MCF 10A (cell line): Measurements from ENCODE around the gene IL15RA. TPM values are rescaled to one million over a fixed set of nuclear protein-coding genes. Genes with fewer than 3 reads are reported as not detected.
A peak's percentile ranks its signal among the peaks of the same experiment; 100 is the strongest.

Source experiments
- BruUV-seq: library from RNA; stranded (reverse); fragments of 400-500 nt; replicated peaks from 2 replicates; lab custom pipeline; 2021; lab: Mats Ljungman, UMichigan
- CTCF ChIA-PET: fragments of 300-600 bp; sonication (Branson Sonifier 250); formaldehyde crosslinking; extraction: SDS; loops from one replicate; lab custom pipeline; 2021; ENCODE audit warnings: antibody characterized with exemption, inconsistent platforms; lab: Yijun Ruan, JAX
- POLR2A ChIA-PET: fragments of 300-600, 350-650 bp; sonication (Branson Sonifier 250); formaldehyde crosslinking; extraction: SDS; loops from one replicate; lab custom pipeline; 2020; ENCODE audit warnings: antibody characterized with exemption, inconsistent platforms; lab: Yijun Ruan, JAX
- DNase-seq: peaks from one replicate; pipeline ENCODE4 v3.0.0-alpha.2; 2018; ENCODE audit not compliant: unreplicated experiment
- H3K27ac Mint-ChIP-seq: one replicate; pipeline ENCODE4 v1.8.0; 2022; ENCODE audit warnings: mild to moderate bottlenecking, low read depth, mixed read lengths; ENCODE audit not compliant: unreplicated experiment
- H3K27me3 Mint-ChIP-seq: one replicate; pipeline ENCODE4 v1.8.0; 2022; ENCODE audit warnings: mixed read lengths; ENCODE audit not compliant: insufficient read depth, unreplicated experiment
- H3K36me3 Mint-ChIP-seq: one replicate; pipeline ENCODE4 v1.8.0; 2022; ENCODE audit warnings: mild to moderate bottlenecking, moderate library complexity, mixed read lengths; ENCODE audit not compliant: insufficient read depth, unreplicated experiment
- H3K4me1 Mint-ChIP-seq: one replicate; pipeline ENCODE4 v1.8.0; 2022; ENCODE audit warnings: mixed read lengths; ENCODE audit not compliant: insufficient read depth, unreplicated experiment
- H3K4me3 Mint-ChIP-seq: one replicate; pipeline ENCODE4 v1.8.0; 2022; ENCODE audit warnings: mild to moderate bottlenecking, moderate library complexity, mixed read lengths; ENCODE audit not compliant: unreplicated experiment
- H3K9me3 Mint-ChIP-seq: one replicate; pipeline ENCODE4 v1.8.0; 2022; ENCODE audit warnings: mixed read lengths; ENCODE audit not compliant: unreplicated experiment
- CTCF ChIP-seq: fragments of 200-600 bp; IDR thresholded peaks from one replicate; pipeline ENCODE4 v1.8.0; 2022; ENCODE audit warnings: antibody characterized with exemption, mild to moderate bottlenecking; ENCODE audit not compliant: unreplicated experiment
- intact Hi-C: fragments of 100-400 bp; cut with micrococcal nuclease; formaldehyde crosslinking; loops from 2 replicates; pipeline ENCODE4 v1.14.1; 2022
- total RNA-seq: library from RNA; stranded (reverse); gene quantifications from 2 replicates; pipeline ENCODE4 v1.2.3, GENCODE V29; 2022

IL15RA gene
- total RNA-seq, 1 experiment from 2014 or later = 6.0 TPM

GRCh38 chr10:5952731-5953385 is 24.5 kb downstream of the IL15RA start:
- ChIA-PET CTCF (interaction anchor here (0.6 to 3.6 kb wide), 5 partner anchors 19 to 1139 kb away, joined by 3 to 20 read pairs (median 4); partner anchors contain the start of gene IL15RA), POLR2A (interaction anchor here (1.1 to 5.6 kb wide), 5 partner anchors 19 to 211 kb away, joined by 3 to 64 read pairs (median 7); partner anchors contain the start of genes ANKRD16, FBH1 and IL15RA)

GRCh38 chr10:5951721-5952407 is 25.5 kb downstream of the IL15RA start:
- no peak for DNase-seq
- Mint-ChIP-seq H3K36me3 (peaks cover 5% of the 10 kb centered on the region), H3K9me3 (no peaks in the 10 kb centered on the region), H3K27me3 (no peaks in the 10 kb centered on the region), H3K27ac (peak overlapping the region; percentile 91), H3K4me1 (peaks cover 40% of the 10 kb centered on the region), H3K4me3 (no peak overlapping the region)
- no TSS peak for BruUV-seq
- no peak for TF ChIP-seq CTCF
- POLR2A ChIA-PET = interaction anchor here (0.7 to 5.6 kb wide), 6 partner anchors 20 to 250 kb away, joined by 3 to 64 read pairs (median 4); partner anchors contain the start of genes ANKRD16, FBH1 and IL15RA
- intact Hi-C loops = loop anchor here (2.0 kb wide), 3 partner anchors 25 to 445 kb away; partner anchors contain the start of gene IL15RA
- CTCF ChIA-PET = interaction anchor here (0.7 to 3.6 kb wide), 5 partner anchors 20 to 450 kb away, joined by 3 to 20 read pairs (median 4); partner anchors contain the start of gene IL15RA

More at GRCh38 chr10:5952731-5953385, 24.5 kb downstream of the IL15RA start:
- H3K4me3 Mint-ChIP-seq = no peak overlapping the region
- BruUV-seq = no TSS peak
- H3K27me3 Mint-ChIP-seq = no peaks in the 10 kb centered on the region
- intact Hi-C loops = no loop called here
- peaks cover 5% of the 10 kb centered on the region for H3K36me3 Mint-ChIP-seq
- H3K4me1 Mint-ChIP-seq = peaks cover 40% of the 10 kb centered on the region
- TF ChIP-seq CTCF = no peak
- peak overlapping the region; percentile 91 for H3K27ac Mint-ChIP-seq
- no peak for DNase-seq
- H3K9me3 Mint-ChIP-seq = no peaks in the 10 kb centered on the region

- Mint-ChIP-seq H3K4me1 (peaks cover 41% of the 10 kb centered on the region), H3K36me3 (peaks cover 5% of the 10 kb centered on the region), H3K27me3 (no peaks in the 10 kb centered on the region), H3K9me3 (no peaks in the 10 kb centered on the region), H3K27ac (peak overlapping the region; percentile 91), H3K4me3 (peak overlapping the region; percentile 34)
- TF ChIP-seq CTCF = no peak
- CTCF ChIA-PET = interaction anchor here (0.6 to 3.6 kb wide), 8 partner anchors 23 to 451 kb away, joined by 3 to 20 read pairs (median 3); partner anchors contain the start of gene IL15RA
- intact Hi-C loops = loop anchor here (2.0 kb wide), 3 partner anchors 26 to 446 kb away; partner anchors contain the start of gene IL15RA
- peak; percentile 91 for DNase-seq
- POLR2A ChIA-PET = interaction anchor here (0.6 to 5.6 kb wide), 9 partner anchors 20 to 1837 kb away, joined by 3 to 64 read pairs (median 4); partner anchors contain the start of genes ANKRD16, ATP5F1C, FBH1 and IL15RA
- no TSS peak for BruUV-seq
Observed at GRCh38 chr10:5951167-5951711, 26.1 kb downstream of the IL15RA start.
